ENCODE results near the gene SLC34A2. TPM values are rescaled to one million over a fixed set of nuclear protein-coding genes. Genes with fewer than 3 reads are reported as not detected.

Gene SLC34A2
- total RNA-seq, 1 experiment from 2014 or later, result not detected

GRCh38 chr4:25725870-25726269 lies 70.2 kb downstream of the SLC34A2 start:
- POLR2A ChIA-PET (ENCODE audit: unreplicated experiment), result no interaction called here
- Histone ChIP-seq H2AFZ (no peak overlapping the region), H3K9me3 (ENCODE audit: insufficient read depth, low read depth) (no peaks in the 10 kb centered on the region), H3K4me1 (replicated peaks; ENCODE audit: insufficient read depth) (no peaks in the 10 kb centered on the region), H4K20me1 (ENCODE audit: insufficient read depth) (no peaks in the 10 kb centered on the region), H3K9me2 (ENCODE audit: insufficient read depth) (no peaks in the 10 kb centered on the region), H3K27me3 (ENCODE audit: insufficient read depth, low read depth) (no peaks in the 10 kb centered on the region), H3K4me3 (no peak overlapping the region), H3K4me2 (no peak overlapping the region), H3K79me2 (ENCODE audit: low read depth) (no peaks in the 10 kb centered on the region), H3K36me3 (ENCODE audit: low read depth) (no peaks in the 10 kb centered on the region), H3F3A (ENCODE audit: insufficient read depth, low read depth) (no peaks in the 10 kb centered on the region), H3K27ac (no peak overlapping the region)
- TF ChIP-seq EZH2 (IDR thresholded peaks at IDR 0.05; ENCODE audit: low read depth) (no peak), CTCF (conservative IDR thresholded peaks at IDR 0.05) (no peak)
- CTCF ChIA-PET, result no interaction called here
- BruUV-seq (replicated peaks), result no TSS peak
- intact Hi-C loops (cut with micrococcal nuclease; ENCODE audit: unreplicated experiment), result no loop called here
- no peak for DNase-seq

GRCh38 chr4:25727711-25728493 lies 72.3 kb downstream of the SLC34A2 start:
- POLR2A ChIA-PET (ENCODE audit: unreplicated experiment), result no interaction called here
- Histone ChIP-seq H3K4me3 (no peak overlapping the region), H3F3A (ENCODE audit: insufficient read depth, low read depth) (no peaks in the 10 kb centered on the region), H3K9me3 (ENCODE audit: insufficient read depth, low read depth) (no peaks in the 10 kb centered on the region), H3K4me1 (replicated peaks; ENCODE audit: insufficient read depth) (no peaks in the 10 kb centered on the region), H3K79me2 (ENCODE audit: low read depth) (no peaks in the 10 kb centered on the region), H4K20me1 (ENCODE audit: insufficient read depth) (no peaks in the 10 kb centered on the region), H3K27ac (no peak overlapping the region), H2AFZ (no peak overlapping the region), H3K36me3 (ENCODE audit: low read depth) (no peaks in the 10 kb centered on the region), H3K27me3 (ENCODE audit: insufficient read depth, low read depth) (no peaks in the 10 kb centered on the region), H3K4me2 (no peak overlapping the region), H3K9me2 (ENCODE audit: insufficient read depth) (no peaks in the 10 kb centered on the region)
- TF ChIP-seq EZH2 (IDR thresholded peaks at IDR 0.05; ENCODE audit: low read depth) (no peak), CTCF (conservative IDR thresholded peaks at IDR 0.05) (no peak)
- intact Hi-C loops (cut with micrococcal nuclease; ENCODE audit: unreplicated experiment), result no loop called here
- no peak for DNase-seq
- CTCF ChIA-PET, result no interaction called here
- BruUV-seq (replicated peaks), result no TSS peak

Other genes with a start within 250 kb of the SLC34A2 start
- 78.4 and 79.2 TPM in 2 replicates for gene SEL1L3, start 207.1 kb downstream of the SLC34A2 start, total RNA-seq (2021)